Sigmoid colon (tissue), 4 donors: ENCODE data around the gene COL23A1.

Experiments used
- CTCF ChIP-seq, 4 experiments: fragments of 450-650 bp in 3 of 4; fragments of 200-600 bp in 1 of 4; IDR thresholded peaks; one replicate each; pipeline ENCODE4 v1.5.1; 2016 to 2019; ENCODE audit warnings: antibody characterized with exemption in 4 of 4, mild to moderate bottlenecking in 3 of 4, moderate library complexity in 2 of 4
- EP300 ChIP-seq, 4 donors: sonication (generic); formaldehyde crosslinking; IDR thresholded peaks; one replicate each; pipeline ENCODE4 v1.6.1; 2017; ENCODE audit warnings: antibody characterized with exemption in 4 of 4
- POLR2A ChIP-seq, 2 donors: fragments of 450-650 bp; IDR thresholded peaks; one replicate each; pipeline ENCODE4 v1.6.1; 2016; ENCODE audit warnings: antibody characterized with exemption in 2 of 2, mild to moderate bottlenecking in 2 of 2, moderate library complexity in 2 of 2

DNA sequence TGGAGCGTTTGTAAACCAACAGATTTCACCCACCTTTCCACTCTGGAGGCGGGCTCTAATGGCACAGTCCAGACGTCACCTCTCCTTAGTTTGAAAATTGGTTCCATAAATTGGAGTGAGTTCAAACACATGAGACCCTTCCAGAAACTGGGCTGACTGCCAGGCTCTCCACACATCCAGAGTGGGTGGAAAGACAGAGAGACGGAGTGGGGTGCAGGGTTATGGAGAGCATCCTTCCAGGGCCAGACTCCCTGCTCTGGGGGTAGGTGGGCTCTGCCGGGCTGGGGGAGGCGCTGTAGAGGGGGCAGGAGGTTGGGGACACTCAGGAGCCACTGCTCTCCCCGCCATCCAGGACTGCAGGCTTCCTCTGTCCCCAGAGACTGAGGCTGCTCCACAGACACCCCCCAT, 252.9 kb downstream of the COL23A1 start:
- no peak for TF ChIP-seq CTCF (IDR thresholded peaks at IDR 0.05)
- TF ChIP-seq EP300 (IDR thresholded peaks at IDR 0.05) = no peak
- TF ChIP-seq POLR2A (IDR thresholded peaks at IDR 0.05) = no peak
